Mesodermal cell (in vitro differentiated cells): ENCODE data around the gene SCRN2. TPM values are rescaled to one million over a fixed set of nuclear protein-coding genes. Genes with fewer than 3 reads are reported as not detected.

Experiments used
- H3K27ac ChIP-seq: 2 replicates; pipeline ENCODE4 v1.7.0; 2013; ENCODE audit warnings: mild to moderate bottlenecking, low read depth, low read length, moderate library complexity; ENCODE audit not compliant: severe bottlenecking
- H3K36me3 ChIP-seq: 2 replicates; pipeline ENCODE4 v1.7.1; 2013; ENCODE audit warnings: mild to moderate bottlenecking, low read length, moderate library complexity; ENCODE audit not compliant: control insufficient read depth, insufficient read depth
- H3K4me1 ChIP-seq: one replicate; pipeline ENCODE4 v1.7.1; 2013; ENCODE audit warnings: mild to moderate bottlenecking, low read length; ENCODE audit not compliant: insufficient read depth, control insufficient read depth, poor library complexity, severe bottlenecking
- H3K4me3 ChIP-seq: 2 replicates; pipeline ENCODE4 v1.7.0; 2013; ENCODE audit warnings: low read length, control low read depth, mild to moderate bottlenecking; ENCODE audit not compliant: insufficient read depth, poor library complexity, severe bottlenecking; ENCODE audit errors: extremely low read depth
- H3K9me3 ChIP-seq: 2 replicates; pipeline ENCODE4 v1.7.1; 2013; ENCODE audit warnings: mild to moderate bottlenecking, low read length, moderate library complexity; ENCODE audit not compliant: control insufficient read depth
- WGBS, 2 experiments: methylation state at CpG; one replicate each; pipeline ENCODE4 v1.1.5; 2013; ENCODE audit warnings: missing lambda C conversion rate in 2 of 2; ENCODE audit not compliant: insufficient coverage in 2 of 2; 5-methylcytosine and 5-hydroxymethylcytosine counted together
- polyA plus RNA-seq, 2 experiments: library from polyadenylated mRNA; stranded (reverse); fragments of 50-300 nt; gene quantifications; one replicate each; pipeline ENCODE4 v1.2.3, GENCODE V29; 2013

SCRN2 gene
- 47.6 TPM for polyA plus RNA-seq (2013, experiment 1 of 2)
- polyA plus RNA-seq (2013, experiment 2 of 2), result 39.6 TPM

DNA sequence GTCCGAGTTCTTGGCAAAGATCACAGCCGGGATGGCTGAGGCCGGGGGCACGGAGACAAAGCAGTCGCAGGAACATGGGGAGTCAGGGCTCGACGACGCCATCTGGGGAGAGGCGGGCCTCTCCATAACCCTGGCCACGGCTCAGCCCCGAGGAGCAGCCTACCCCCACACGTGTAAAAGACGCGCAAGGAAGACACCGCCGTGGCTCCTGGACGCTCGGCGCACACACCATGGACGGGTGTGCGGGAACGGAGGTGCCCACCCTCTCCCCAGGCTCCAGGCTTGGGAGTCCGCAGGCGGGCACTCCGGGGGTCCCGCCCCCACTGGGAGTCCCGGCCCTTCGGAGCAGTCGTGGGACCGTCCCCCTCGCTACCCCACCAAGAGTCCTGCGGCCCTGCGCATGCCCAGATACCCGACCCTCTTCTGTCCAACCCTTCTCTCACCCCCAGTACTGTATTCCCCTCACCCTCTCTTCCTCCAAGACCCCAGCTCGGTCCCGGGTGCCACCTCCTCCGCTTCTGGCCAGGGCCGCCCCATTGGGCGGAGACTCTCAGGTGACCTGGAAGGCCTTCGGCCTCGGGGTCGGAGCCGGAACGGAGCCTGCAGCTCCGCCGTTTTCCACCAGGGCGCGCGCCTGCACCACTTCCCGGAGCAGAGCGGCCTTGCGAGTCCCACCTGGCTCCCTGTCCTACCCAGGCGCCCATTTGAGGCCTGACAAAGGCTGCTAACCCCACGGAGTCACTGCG, at the start of gene SCRN2:
TSS of gene SCRN2 (minus strand) at position 532 of the 746 bp plus-strand sequence. CDS start at position 102, 430 bp downstream.
- 1 to 2% methylated on average over 41 to 52 of the region's 55 CpGs for WGBS, 2 experiments
- peak within 1 kb of the TSS; percentile 67 for H3K4me3 ChIP-seq
- H3K9me3 ChIP-seq, result no peaks in the 10 kb centered on the region
- peaks cover 28% of the 10 kb centered on the region for H3K4me1 ChIP-seq
- peaks cover 26% of the 10 kb centered on the region for H3K36me3 ChIP-seq
- H3K27ac ChIP-seq, result no peak within 1 kb of the TSS

DNA sequence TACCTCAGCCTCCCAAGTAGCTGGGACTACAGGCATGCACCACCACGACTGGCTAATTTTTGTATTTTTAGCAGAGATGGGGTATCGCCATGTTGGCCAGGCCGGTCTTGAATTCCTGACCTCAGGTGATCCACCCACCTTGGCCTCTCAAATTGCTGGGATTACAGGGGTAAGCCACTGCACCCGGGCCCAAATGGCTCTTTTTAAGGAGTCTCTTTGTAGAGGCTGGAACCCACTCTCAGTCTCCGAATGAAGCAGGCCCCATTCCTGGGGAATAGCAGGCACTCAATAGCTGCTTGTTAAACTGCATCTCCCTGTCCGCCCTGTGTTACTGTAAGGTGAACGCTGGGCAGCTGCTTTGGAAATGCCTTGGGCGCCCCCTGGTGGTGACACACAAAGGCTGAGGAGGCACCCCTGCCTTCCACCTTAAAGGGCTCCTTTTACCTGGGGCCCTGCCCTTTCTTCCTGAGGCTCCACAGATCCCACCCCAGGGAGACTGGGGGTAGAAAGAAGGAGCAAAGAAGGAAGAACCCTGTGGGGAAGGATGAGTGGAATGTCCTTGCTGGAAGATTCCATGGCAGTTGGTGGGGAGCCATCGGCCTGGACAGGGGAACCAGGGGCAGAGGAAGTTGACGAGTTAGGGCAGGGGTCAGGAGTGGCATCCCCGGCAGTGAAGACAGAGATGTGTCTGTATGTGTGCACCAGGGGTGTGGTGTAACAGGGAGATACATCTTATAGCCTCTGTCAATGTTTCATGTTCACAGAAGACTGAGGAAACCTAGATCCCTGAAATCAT, 48.9 kb upstream of the SCRN2 start:
- 52 to 71% methylated on average over 7 to 11 of the region's 11 CpGs for WGBS, 2 experiments
- H3K4me1 ChIP-seq, result peaks cover 16% of the 10 kb centered on the region
- H3K9me3 ChIP-seq, result no peaks in the 10 kb centered on the region
- H3K27ac ChIP-seq, result no peak overlapping the region
- no peaks in the 10 kb centered on the region for H3K36me3 ChIP-seq
- H3K4me3 ChIP-seq, result no peak overlapping the region

DNA sequence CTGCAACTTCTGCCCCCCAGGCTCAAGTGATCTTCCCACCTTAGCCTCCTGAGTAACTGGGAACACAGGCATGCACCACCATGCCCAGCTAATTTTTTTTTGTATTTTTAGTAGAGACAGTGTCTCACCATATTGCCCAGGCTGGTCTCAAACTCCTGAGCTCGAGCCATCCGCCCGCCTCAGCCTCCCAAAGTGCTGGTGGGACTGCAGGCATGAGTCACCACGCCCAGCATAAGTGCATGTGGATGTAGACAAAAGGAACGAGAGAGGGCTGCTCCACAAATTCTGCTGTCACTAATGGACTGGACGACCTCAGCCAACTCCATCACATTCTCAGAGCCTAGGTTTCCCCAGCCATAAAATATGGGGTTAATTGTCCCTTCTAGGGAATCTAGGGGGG, 47.2 kb upstream of the SCRN2 start:
- H3K27ac ChIP-seq, result no peak overlapping the region
- 73 to 74% methylated on average over 4 to 6 of the region's 6 CpGs for WGBS, 2 experiments
- H3K4me1 ChIP-seq, result peaks cover 9% of the 10 kb centered on the region
- H3K4me3 ChIP-seq, result no peak overlapping the region
- no peaks in the 10 kb centered on the region for H3K9me3 ChIP-seq
- H3K36me3 ChIP-seq, result no peaks in the 10 kb centered on the region

DNA sequence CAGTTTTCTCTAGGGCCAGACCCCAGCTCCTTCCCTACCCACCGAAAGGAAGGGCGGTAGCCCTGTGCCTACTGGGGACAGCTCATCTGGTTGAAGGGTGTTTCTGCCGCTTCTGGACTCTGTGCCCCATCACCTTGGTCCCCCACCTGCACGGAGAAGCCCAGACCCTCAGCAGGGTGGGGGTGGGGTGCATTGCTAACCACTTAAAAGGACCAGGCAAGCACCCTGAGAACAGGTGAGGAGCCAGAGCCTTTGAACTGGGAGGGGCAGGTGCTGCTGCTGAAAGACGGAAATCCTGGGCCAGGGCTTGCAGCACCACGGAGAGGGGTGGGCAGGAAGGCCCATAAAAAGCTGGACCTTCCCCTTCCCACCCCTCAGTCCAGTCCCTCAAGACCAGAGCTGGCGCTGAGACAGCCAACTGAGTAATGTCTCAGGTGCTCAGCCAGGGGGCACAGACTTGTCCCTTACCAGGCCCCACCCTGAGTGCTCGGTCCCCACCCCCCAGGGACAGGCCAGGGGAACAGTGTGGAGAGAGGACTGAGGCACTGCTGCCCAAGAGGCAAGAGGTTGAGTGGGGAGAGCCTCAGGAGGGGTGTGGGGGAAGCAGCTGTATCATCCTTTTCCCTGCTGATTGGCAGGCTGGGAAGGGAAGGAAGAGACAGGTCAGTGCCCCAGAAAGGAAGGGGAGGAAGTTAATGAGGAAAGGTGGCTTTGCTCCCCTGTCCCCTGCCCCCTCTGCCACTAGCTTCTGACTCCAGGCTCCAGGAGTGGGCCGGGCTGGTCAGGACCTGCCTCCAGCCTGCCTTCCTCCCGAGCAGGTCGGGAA, 44.0 kb upstream of the SCRN2 start:
- Histone ChIP-seq H3K27ac (no peak overlapping the region), H3K36me3 (no peaks in the 10 kb centered on the region), H3K9me3 (no peaks in the 10 kb centered on the region), H3K4me1 (peaks cover 16% of the 10 kb centered on the region), H3K4me3 (no peak overlapping the region)
- WGBS, 2 experiments, result 60 to 82% methylated on average over 3 to 7 of the region's 11 CpGs

DNA sequence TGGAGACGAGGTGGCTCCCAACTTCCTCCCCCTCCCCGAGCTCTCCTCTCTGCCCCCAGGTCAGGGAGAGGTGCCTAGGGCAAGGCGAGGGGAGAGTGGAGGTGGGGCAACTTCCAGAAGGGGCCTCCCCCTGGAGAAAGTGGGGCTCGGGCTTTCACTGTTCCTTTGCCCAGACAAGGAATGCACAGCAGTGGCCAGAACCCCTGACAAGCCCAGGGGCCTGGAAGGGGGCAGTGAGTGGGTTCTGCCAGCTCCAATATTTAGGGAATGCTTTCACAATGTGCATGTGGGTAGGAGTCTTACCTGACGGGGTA, 43.3 kb upstream of the SCRN2 start:
- H3K27ac ChIP-seq, result no peak overlapping the region
- H3K9me3 ChIP-seq, result no peaks in the 10 kb centered on the region
- no peak overlapping the region for H3K4me3 ChIP-seq
- H3K4me1 ChIP-seq, result peaks cover 16% of the 10 kb centered on the region
- 81 to 89% methylated on average over 1 to 2 of the region's 5 CpGs for WGBS, 2 experiments
- no peaks in the 10 kb centered on the region for H3K36me3 ChIP-seq

DNA sequence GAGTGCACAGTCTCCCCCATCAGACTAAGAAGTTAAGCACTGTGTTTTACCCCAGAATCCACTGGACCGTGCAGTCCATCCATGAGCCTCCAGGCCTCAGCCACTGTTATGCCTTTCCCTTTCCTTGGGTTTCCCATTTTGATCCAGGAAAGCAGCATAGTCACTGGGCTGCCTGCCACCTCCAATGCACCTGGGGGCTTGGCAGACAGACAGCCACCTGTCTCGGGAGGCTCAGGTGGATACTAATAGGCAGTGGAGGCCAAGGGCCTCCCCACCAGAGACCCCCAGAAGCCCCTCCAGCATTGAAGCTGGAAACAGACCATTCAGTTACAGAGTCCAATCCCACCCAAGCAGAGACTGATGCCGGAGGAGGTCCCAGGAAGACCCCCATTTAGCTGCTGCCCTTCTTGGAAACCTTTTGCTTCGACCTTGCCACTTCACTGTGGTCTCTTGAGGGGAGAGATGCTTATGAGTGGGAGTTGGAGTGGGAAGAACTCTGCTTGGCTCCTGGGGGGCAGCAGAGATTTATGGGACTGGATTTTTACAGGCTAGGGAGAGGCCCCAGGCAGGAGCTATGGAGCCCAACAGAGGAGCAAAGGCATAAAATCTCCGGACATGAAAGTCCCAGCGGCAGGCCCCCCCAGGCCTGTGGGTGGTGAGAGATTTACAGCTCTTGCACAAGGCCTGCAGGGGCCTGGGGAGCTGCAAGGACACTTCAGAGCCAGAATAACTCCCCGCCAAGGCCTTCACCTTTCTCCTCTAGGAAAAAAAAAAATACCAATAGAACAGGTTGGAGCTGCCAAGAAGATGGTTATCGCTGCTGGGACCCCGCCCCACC, 42.7 kb upstream of the SCRN2 start:
- Histone ChIP-seq H3K36me3 (no peaks in the 10 kb centered on the region), H3K4me3 (no peak overlapping the region), H3K9me3 (no peaks in the 10 kb centered on the region), H3K27ac (no peak overlapping the region), H3K4me1 (peaks cover 21% of the 10 kb centered on the region)
- WGBS, 2 experiments, result 85 to 93% methylated on average over 4 to 5 of the region's 9 CpGs

DNA sequence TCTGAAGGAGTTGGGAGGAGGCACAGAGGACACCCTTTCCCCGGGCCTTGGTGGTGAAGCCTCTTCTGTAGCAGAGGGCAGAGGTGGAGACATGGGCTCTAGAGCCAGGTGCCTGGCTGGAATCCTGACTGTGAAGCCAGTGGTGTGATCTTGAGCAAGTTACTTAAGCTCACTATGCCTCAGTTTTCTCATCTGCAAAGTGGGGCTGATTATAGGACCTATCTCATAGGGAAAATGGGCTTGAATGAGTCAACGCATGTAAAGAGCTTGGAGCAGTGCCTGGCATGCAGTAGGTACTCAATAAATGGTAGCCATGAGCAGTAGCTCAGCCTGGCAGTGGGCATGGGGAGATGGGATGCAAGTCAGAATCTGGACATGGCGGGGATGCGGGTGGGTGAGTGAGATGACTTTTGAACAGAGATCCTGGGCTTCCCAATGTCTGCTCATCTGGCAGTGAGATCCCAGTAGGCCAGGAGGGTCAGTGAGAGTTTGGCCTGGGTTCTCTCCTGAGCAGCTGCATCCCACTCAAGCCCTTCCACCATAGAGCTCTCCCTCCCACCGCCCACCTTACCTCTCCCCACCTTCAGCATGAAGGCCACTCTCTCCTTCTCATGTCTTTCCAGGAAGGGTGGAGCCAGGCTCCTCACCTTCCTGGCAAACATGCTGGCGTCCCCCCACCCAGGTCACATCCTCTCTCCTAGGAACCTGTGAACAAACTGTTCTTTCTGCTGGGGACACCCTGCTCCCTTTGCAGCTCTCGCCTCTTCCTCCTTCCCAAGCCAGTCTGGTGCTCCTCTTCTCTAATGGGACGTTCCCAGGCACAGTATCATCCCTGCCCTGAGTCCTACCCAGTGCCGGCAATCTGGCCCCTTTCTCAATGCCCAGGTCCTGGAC, 41.9 kb upstream of the SCRN2 start:
- Histone ChIP-seq H3K4me1 (peaks cover 26% of the 10 kb centered on the region), H3K36me3 (no peaks in the 10 kb centered on the region), H3K4me3 (no peak overlapping the region), H3K27ac (no peak overlapping the region), H3K9me3 (no peaks in the 10 kb centered on the region)
- 90 to 92% methylated on average over 6 of the region's 9 CpGs for WGBS, 2 experiments

DNA sequence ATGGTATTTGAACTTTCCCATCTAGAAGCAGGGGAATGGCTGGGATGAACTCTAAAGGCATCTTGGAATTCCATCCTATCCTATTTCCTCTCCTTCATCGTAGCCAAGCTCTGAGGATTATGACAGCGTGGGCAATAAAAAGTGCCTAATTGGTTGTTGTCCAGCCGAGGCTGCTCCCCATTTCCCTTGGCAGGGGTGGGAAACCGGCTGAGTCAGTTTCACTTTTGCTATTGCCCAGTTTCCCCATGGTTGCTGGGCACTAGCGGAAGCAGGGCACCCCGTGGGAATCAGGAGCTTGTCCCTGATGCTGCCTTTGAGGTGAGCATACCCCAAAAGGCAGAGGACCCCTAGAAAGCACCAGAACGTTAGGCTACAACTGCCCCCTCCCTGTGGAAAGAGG, 41.2 kb upstream of the SCRN2 start:
- no peaks in the 10 kb centered on the region for H3K36me3 ChIP-seq
- no peak overlapping the region for H3K4me3 ChIP-seq
- H3K4me1 ChIP-seq, result peaks cover 33% of the 10 kb centered on the region
- no peaks in the 10 kb centered on the region for H3K9me3 ChIP-seq
- WGBS, 2 experiments, result 91 to 92% methylated on average over 7 of the region's 7 CpGs
- H3K27ac ChIP-seq, result no peak overlapping the region

DNA sequence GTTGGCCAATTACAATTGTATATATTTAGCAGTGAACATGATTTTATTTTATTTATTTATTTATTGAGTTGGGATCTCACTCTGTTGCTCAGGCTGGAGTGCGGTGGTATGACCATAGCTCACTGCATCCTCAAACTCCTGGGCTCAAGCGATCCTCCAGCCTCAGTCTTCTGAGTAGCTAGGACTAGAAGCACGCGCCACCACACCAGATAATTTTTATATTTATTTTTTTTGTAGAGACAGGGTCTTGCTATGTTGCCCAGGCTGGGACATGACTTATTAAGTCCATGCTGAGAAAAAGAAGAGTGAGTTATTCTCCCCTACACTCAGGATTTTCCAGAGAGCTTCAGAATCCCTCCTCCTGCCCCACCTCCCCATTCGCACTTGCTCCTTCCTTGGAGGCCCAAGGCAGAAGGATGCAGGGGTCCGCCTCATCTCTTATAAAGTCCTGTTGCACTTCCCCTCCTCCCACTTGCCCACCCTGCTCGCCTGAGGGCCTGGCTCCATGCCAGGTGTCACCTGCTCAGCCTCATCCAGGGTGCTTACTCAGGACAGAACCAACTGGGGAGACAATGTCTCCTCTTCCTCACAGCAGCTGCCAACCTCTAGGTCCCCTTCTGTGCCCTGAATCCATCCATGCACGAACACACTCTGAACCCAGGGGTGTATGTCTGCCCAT, 38.8 kb upstream of the SCRN2 start:
- H3K9me3 ChIP-seq, result no peaks in the 10 kb centered on the region
- H3K36me3 ChIP-seq, result no peaks in the 10 kb centered on the region
- peaks cover 39% of the 10 kb centered on the region for H3K4me1 ChIP-seq
- no peak overlapping the region for H3K27ac ChIP-seq
- no peak overlapping the region for H3K4me3 ChIP-seq
- WGBS, 2 experiments, result 83 to 89% methylated on average over 2 to 6 of the region's 8 CpGs
